Vagina (tissue), 2 donors: Measurements from ENCODE around the gene CLEC9A. TPM values are rescaled to one million over a fixed set of nuclear protein-coding genes. Genes with fewer than 3 reads are reported as not detected.

ENCODE experiments used
- DNase-seq, 2 donors: peaks; one replicate each; pipeline ENCODE4 v3.0.0-alpha.2; 2017; ENCODE audit errors: extremely low spot score in 2 of 2
- H3K27ac ChIP-seq: fragments of 200-600 bp; sonication (generic); one replicate; pipeline ENCODE4 v1.5.1; 2019
- H3K27me3 ChIP-seq: fragments of 200-600 bp; sonication (generic); one replicate; pipeline ENCODE4 v1.5.1; 2019
- H3K36me3 ChIP-seq, 2 donors: fragments of 200-600 bp; sonication (generic); one replicate each; pipeline ENCODE4 v1.5.1; 2017 to 2019
- H3K4me1 ChIP-seq: fragments of 200-600 bp; sonication (generic); one replicate; pipeline ENCODE4 v1.5.1; 2019
- H3K4me3 ChIP-seq, 2 donors: fragments of 200-600 bp; sonication (generic); 1 replicate in 1 of 2; 2 replicates in 1 of 2; pipeline ENCODE4 v1.5.1; 2016 to 2019
- H3K9me3 ChIP-seq: fragments of 200-600 bp; sonication (generic); one replicate; pipeline ENCODE4 v1.5.1; 2019
- CTCF ChIP-seq, 3 experiments: fragments of 450-650 bp in 2 of 3; fragments of 200-600 bp in 1 of 3; sonication (generic) in 1 of 3; IDR thresholded peaks; one replicate each; pipeline ENCODE4 v1.5.1; 2017 to 2019; ENCODE audit warnings: antibody characterized with exemption in 3 of 3, mild to moderate bottlenecking in 2 of 3, moderate library complexity in 2 of 3
- POLR2A ChIP-seq, 2 donors: fragments of 450-650 bp; IDR thresholded peaks; one replicate each; pipeline ENCODE4 v1.6.1; 2017; ENCODE audit warnings: antibody characterized with exemption in 2 of 2, mild to moderate bottlenecking in 2 of 2, moderate library complexity in 2 of 2
- POLR2AphosphoS5 ChIP-seq, 2 donors: sonication (generic); formaldehyde crosslinking; IDR thresholded peaks; one replicate each; pipeline ENCODE4 v1.9.0; 2017; ENCODE audit warnings: antibody characterized with exemption in 2 of 2, mild to moderate bottlenecking in 2 of 2, low read depth in 1 of 2; ENCODE audit not compliant: insufficient read depth in 1 of 2
- intact Hi-C: fragments of 100-400 bp; cut with DNase I; formaldehyde crosslinking; loops from one replicate; pipeline ENCODE4 v1.15.1; 2023
- total RNA-seq: library from RNA; depleted of rRNA; stranded (reverse); fragments of >200 nt; gene quantifications from one replicate; pipeline ENCODE4 v1.2.3, GENCODE V29; 2016

The CLEC9A gene
- total RNA-seq, 1 donor from 2014 or later = not detected

GRCh38 chr12:10033783-10034545 is 3.5 kb downstream of the CLEC9A start:
- H3K36me3 ChIP-seq = no peaks in the 10 kb centered on the region
- no peaks in the 10 kb centered on the region for H3K27me3 ChIP-seq
- H3K4me1 ChIP-seq = no peaks in the 10 kb centered on the region
- H3K4me3 ChIP-seq = no peak overlapping the region
- TF ChIP-seq POLR2A (IDR thresholded peaks at IDR 0.05) (no peak), CTCF (IDR thresholded peaks at IDR 0.05) (peak; percentile 31 to 37 (median 35)), POLR2AphosphoS5 (IDR thresholded peaks at IDR 0.05; ENCODE audit: insufficient read depth in 1 of 2, low read depth in 1 of 2) (no peak)
- intact Hi-C loops = loop anchor here (5.0 kb wide), 1 partner anchor 103 kb away; no protein-coding TSS in a partner anchor
- no peak overlapping the region for H3K27ac ChIP-seq
- no peak for DNase-seq
- no peaks in the 10 kb centered on the region for H3K9me3 ChIP-seq

- TF ChIP-seq POLR2AphosphoS5 (IDR thresholded peaks at IDR 0.05; ENCODE audit: insufficient read depth in 1 of 2, low read depth in 1 of 2) = no peak
- no peak for TF ChIP-seq POLR2A (IDR thresholded peaks at IDR 0.05)
- TF ChIP-seq CTCF (IDR thresholded peaks at IDR 0.05) = no peak
- no peak for DNase-seq
- no peak overlapping the region for H3K27ac ChIP-seq
- no peaks in the 10 kb centered on the region for H3K9me3 ChIP-seq
- no peaks in the 10 kb centered on the region for H3K4me1 ChIP-seq
- no peaks in the 10 kb centered on the region for H3K36me3 ChIP-seq
- H3K27me3 ChIP-seq = no peaks in the 10 kb centered on the region
- H3K4me3 ChIP-seq = no peak overlapping the region
- intact Hi-C loops = no loop called here
Measured at GRCh38 chr12:10042167-10042566, 11.7 kb downstream of the CLEC9A start.

GRCh38 chr12:10048526-10048925 is 18.0 kb downstream of the CLEC9A start:
- TF ChIP-seq CTCF (IDR thresholded peaks at IDR 0.05) (no peak), POLR2AphosphoS5 (IDR thresholded peaks at IDR 0.05; ENCODE audit: insufficient read depth in 1 of 2, low read depth in 1 of 2) (no peak), POLR2A (IDR thresholded peaks at IDR 0.05) (no peak)
- H3K4me1 ChIP-seq = no peaks in the 10 kb centered on the region
- H3K9me3 ChIP-seq = no peaks in the 10 kb centered on the region
- H3K27me3 ChIP-seq = no peaks in the 10 kb centered on the region
- intact Hi-C loops = no loop called here
- no peak overlapping the region for H3K27ac ChIP-seq
- H3K4me3 ChIP-seq = no peak overlapping the region
- no peaks in the 10 kb centered on the region for H3K36me3 ChIP-seq
- DNase-seq = no peak

- H3K4me3 ChIP-seq = no peak overlapping the region
- H3K9me3 ChIP-seq = no peaks in the 10 kb centered on the region
- no peak for DNase-seq
- no peaks in the 10 kb centered on the region for H3K4me1 ChIP-seq
- no peaks in the 10 kb centered on the region for H3K36me3 ChIP-seq
- TF ChIP-seq POLR2AphosphoS5 (IDR thresholded peaks at IDR 0.05; ENCODE audit: insufficient read depth in 1 of 2, low read depth in 1 of 2) (no peak), CTCF (IDR thresholded peaks at IDR 0.05) (no peak), POLR2A (IDR thresholded peaks at IDR 0.05) (no peak)
- no peak overlapping the region for H3K27ac ChIP-seq
- H3K27me3 ChIP-seq = no peaks in the 10 kb centered on the region
- intact Hi-C loops = no loop called here
Measured at GRCh38 chr12:10052193-10052913, 21.9 kb downstream of the CLEC9A start.

- Histone ChIP-seq H3K4me3 (no peak overlapping the region), H3K9me3 (no peaks in the 10 kb centered on the region), H3K36me3 (no peaks in the 10 kb centered on the region), H3K27me3 (no peaks in the 10 kb centered on the region), H3K4me1 (no peaks in the 10 kb centered on the region), H3K27ac (no peak overlapping the region)
- no peak for DNase-seq
- no peak for TF ChIP-seq CTCF (IDR thresholded peaks at IDR 0.05)
- no peak for TF ChIP-seq POLR2AphosphoS5 (IDR thresholded peaks at IDR 0.05; ENCODE audit: insufficient read depth in 1 of 2, low read depth in 1 of 2)
- no peak for TF ChIP-seq POLR2A (IDR thresholded peaks at IDR 0.05)
- intact Hi-C loops = no loop called here
Measured at GRCh38 chr12:10058387-10058786, 27.9 kb downstream of the CLEC9A start.
